Thyroid gland (tissue), 4 donors: ENCODE measurements around the gene INTS7.

Experiments
- POLR2A ChIP-seq, 2 donors: fragments of 450-650 bp; IDR thresholded peaks; one replicate each; pipeline ENCODE4 v1.6.1; 2017; ENCODE audit warnings: antibody characterized with exemption in 2 of 2, mild to moderate bottlenecking in 2 of 2, moderate library complexity in 1 of 2
- TF ChIP-seq, protein P1 (sequence below), 6 experiments: fragments of 200-600 bp in 3 of 6; fragments of 450-650 bp in 3 of 6; sonication (generic) in 3 of 6; IDR thresholded peaks; one replicate each; pipeline ENCODE4 v1.5.1; 2016 to 2019; ENCODE audit warnings: antibody characterized with exemption in 6 of 6, mild to moderate bottlenecking in 2 of 6, inconsistent platforms in 1 of 6, moderate library complexity in 1 of 6

DNA sequence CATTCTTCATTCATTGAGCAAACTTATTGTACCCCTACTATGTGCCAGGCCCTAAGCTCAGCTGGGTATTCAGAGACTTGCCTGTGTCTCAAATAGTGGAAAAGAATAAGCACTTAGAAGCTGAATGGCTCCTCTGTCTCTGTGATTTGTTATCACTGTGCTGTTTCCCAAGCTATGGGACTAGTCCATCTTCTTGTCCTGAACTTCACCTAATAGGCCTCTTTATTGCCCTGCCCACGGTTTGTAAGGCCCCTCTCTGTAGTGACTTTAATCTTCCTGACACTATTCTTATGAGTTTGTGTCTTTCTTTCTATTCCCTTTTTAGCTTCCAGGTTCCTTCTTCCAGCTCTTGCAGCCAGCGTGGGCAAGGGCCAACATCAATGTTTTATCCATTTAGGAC, 119.4 kb downstream of the INTS7 start:
- TF ChIP-seq, protein P1, sequence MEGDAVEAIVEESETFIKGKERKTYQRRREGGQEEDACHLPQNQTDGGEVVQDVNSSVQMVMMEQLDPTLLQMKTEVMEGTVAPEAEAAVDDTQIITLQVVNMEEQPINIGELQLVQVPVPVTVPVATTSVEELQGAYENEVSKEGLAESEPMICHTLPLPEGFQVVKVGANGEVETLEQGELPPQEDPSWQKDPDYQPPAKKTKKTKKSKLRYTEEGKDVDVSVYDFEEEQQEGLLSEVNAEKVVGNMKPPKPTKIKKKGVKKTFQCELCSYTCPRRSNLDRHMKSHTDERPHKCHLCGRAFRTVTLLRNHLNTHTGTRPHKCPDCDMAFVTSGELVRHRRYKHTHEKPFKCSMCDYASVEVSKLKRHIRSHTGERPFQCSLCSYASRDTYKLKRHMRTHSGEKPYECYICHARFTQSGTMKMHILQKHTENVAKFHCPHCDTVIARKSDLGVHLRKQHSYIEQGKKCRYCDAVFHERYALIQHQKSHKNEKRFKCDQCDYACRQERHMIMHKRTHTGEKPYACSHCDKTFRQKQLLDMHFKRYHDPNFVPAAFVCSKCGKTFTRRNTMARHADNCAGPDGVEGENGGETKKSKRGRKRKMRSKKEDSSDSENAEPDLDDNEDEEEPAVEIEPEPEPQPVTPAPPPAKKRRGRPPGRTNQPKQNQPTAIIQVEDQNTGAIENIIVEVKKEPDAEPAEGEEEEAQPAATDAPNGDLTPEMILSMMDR (IDR thresholded peaks at IDR 0.05) = no peak
- TF ChIP-seq POLR2A (IDR thresholded peaks at IDR 0.05) = no peak
